Glutamatergic neuron (in vitro differentiated cells): ENCODE results near the gene RPS27A. TPM values are rescaled to one million over a fixed set of nuclear protein-coding genes. Genes with fewer than 3 reads are reported as not detected.
A peak's percentile ranks its signal among the peaks of the same experiment; 100 is the strongest.
"Not testable (repeated sequence)": the region's sequence is repeated elsewhere in the genome, so short reads cannot be mapped to it uniquely, and the experiment has no call there.

Experiments used
- DNase-seq: peaks from one replicate; pipeline ENCODE4 v3.0.0; 2022
- H3K27ac Mint-ChIP-seq: one replicate; pipeline ENCODE4 v1.8.0; 2020; ENCODE audit warnings: mild to moderate bottlenecking, mixed read lengths, inconsistent platforms; ENCODE audit not compliant: unreplicated experiment
- H3K27me3 Mint-ChIP-seq: one replicate; pipeline ENCODE4 v1.8.0; 2020; ENCODE audit warnings: mild to moderate bottlenecking, moderate library complexity, mixed read lengths, inconsistent platforms; ENCODE audit not compliant: unreplicated experiment
- H3K36me3 Mint-ChIP-seq: one replicate; pipeline ENCODE4 v1.8.0; 2020; ENCODE audit warnings: mild to moderate bottlenecking, mixed read lengths, inconsistent platforms; ENCODE audit not compliant: unreplicated experiment
- H3K4me1 Mint-ChIP-seq: one replicate; pipeline ENCODE4 v1.8.0; 2020; ENCODE audit warnings: mild to moderate bottlenecking, low read depth, mixed read lengths, inconsistent platforms; ENCODE audit not compliant: unreplicated experiment
- H3K4me3 Mint-ChIP-seq: one replicate; pipeline ENCODE4 v1.8.0; 2020; ENCODE audit warnings: mild to moderate bottlenecking, mixed read lengths, inconsistent platforms; ENCODE audit not compliant: unreplicated experiment
- H3K9me3 Mint-ChIP-seq: one replicate; pipeline ENCODE4 v1.8.0; 2020; ENCODE audit warnings: mild to moderate bottlenecking, moderate library complexity, mixed read lengths, inconsistent platforms; ENCODE audit not compliant: unreplicated experiment
- total RNA-seq: library from RNA; stranded (reverse); fragmentation: NEBNext Ultra II Directional; extraction: Animal tissue kit (Norgen Biotek cat#: 25700); gene quantifications from one replicate; pipeline ENCODE4 v1.2.1, GENCODE V29; 2021; ENCODE audit not compliant: unreplicated experiment
- TF ChIP-seq, protein P1 (sequence below): fragments of 200-600 bp; sonication (generic); IDR thresholded peaks from one replicate; pipeline ENCODE4 v1.5.0; 2021; ENCODE audit not compliant: partially characterized antibody, unreplicated experiment

RPS27A gene
- total RNA-seq, 1 donor from 2014 or later, result 437 TPM

DNA sequence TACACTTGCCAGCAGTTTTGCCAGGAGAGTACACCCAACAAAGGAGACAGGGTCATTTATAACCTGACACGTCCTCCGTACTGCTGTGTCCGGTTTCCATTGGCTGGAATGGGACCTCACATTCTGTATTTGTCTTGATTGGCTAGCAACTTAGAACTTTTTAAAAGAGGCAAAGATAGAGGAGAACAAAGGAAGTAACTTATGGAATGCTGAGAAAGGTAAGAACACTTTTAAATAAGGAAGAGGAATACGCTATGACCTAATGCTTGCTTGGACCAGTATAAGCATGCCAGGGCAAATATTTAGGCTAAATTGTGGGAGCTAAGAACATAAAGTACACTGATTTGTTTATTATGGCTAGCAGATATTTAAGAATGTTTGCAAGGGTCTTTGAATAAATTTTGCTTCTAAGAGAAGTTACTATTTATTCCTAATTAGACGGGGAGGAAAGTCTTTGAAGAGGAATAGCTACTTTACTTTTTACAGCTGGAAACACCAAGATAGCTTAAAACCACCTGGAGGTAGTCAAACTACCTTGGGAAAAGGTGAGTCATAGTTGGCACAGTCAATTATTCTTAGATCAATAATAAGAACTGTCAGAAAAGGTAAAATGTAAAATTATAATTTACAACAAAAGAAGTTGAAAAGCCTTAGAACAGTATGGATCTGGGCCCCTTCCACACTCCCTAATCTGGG, 48.5 kb downstream of the RPS27A start:
- not testable (repeated sequence) for H3K27me3 Mint-ChIP-seq, DNase-seq, H3K36me3 Mint-ChIP-seq
- H3K4me3 Mint-ChIP-seq, result peak overlapping the region; percentile 68
- peak overlapping the region; percentile 3 for H3K27ac Mint-ChIP-seq
- peaks cover 12% of the 10 kb centered on the region for H3K4me1 Mint-ChIP-seq
- H3K9me3 Mint-ChIP-seq, result peaks cover 13% of the 10 kb centered on the region

DNA sequence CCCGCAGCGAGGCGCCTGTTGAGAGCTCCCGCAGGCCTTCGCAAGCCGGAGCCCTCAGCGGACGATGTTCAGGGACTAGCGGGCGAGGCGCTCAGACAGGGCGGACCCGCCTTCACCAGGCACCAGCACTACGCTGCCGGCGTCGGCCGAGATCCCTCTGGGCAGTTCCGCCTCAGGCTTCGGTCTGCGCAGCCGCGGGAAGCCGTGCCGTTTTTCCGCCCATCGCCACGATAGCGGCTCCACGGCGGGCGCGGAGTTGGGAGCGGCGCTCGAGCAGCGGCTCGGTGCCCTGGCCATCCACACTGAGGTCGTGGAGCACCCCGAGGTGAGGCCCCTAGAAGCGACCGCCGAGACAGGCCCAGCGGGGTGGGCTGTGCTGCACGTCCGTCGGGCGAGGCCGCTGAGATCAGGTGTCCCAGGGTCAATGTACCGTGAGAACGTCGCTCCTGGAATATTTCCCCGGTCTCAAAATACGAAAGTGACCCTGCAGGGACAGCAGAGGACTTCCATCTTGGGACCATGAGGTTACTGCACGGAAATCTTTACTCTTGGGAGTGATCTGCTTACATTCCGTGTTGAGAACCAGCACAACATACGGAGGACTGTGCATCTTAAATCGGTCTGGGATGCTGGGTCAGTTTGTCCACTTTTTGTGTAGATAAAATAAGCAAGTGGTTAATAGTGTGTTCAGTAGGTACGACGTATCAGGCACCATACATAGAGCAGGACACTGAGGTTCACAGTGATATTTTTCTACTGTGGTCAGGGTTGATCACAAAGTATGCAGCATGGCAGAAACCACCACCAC, 49.8 kb downstream of the RPS27A start:
- Mint-ChIP-seq H3K9me3 (peaks cover 13% of the 10 kb centered on the region), H3K27me3 (peaks cover 8% of the 10 kb centered on the region), H3K4me1 (peaks cover 12% of the 10 kb centered on the region), H3K27ac (peak overlapping the region; percentile 94), H3K36me3 (no peaks in the 10 kb centered on the region), H3K4me3 (peak overlapping the region; percentile 88)
- TF ChIP-seq, protein P1, sequence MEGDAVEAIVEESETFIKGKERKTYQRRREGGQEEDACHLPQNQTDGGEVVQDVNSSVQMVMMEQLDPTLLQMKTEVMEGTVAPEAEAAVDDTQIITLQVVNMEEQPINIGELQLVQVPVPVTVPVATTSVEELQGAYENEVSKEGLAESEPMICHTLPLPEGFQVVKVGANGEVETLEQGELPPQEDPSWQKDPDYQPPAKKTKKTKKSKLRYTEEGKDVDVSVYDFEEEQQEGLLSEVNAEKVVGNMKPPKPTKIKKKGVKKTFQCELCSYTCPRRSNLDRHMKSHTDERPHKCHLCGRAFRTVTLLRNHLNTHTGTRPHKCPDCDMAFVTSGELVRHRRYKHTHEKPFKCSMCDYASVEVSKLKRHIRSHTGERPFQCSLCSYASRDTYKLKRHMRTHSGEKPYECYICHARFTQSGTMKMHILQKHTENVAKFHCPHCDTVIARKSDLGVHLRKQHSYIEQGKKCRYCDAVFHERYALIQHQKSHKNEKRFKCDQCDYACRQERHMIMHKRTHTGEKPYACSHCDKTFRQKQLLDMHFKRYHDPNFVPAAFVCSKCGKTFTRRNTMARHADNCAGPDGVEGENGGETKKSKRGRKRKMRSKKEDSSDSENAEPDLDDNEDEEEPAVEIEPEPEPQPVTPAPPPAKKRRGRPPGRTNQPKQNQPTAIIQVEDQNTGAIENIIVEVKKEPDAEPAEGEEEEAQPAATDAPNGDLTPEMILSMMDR, result no peak
- peak; percentile 91 for DNase-seq

DNA sequence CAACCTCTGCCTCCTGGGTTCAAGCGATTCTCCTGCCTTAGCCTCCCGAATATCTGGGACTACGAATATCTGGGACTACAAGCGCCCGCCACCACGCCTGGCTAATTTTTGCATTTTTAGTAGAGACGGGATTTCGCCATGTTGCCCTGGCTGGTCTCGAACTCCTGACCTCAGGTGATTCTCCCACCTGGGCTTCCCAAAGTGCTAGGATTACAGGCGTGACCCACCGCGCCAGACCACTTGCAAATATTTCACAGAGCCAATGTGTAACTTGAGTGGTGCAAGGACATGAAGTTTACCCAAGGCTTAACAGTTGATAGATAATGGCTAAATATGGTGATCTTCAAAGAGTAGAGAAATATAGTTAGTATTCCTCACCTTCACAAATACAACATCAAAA, 50.6 kb downstream of the RPS27A start:
- peaks cover 12% of the 10 kb centered on the region for H3K4me1 Mint-ChIP-seq

More for the DNA sequence above, 50.6 kb downstream of the RPS27A start:
- Mint-ChIP-seq H3K36me3 (no peaks in the 10 kb centered on the region), H3K4me3 (peak overlapping the region; percentile 88), H3K9me3 (peaks cover 13% of the 10 kb centered on the region), H3K27me3 (peaks cover 8% of the 10 kb centered on the region), H3K27ac (no peak overlapping the region)
- DNase-seq, result no peak
- TF ChIP-seq, protein P1, result no peak

Other genes with a start within 250 kb of the RPS27A start
- gene RTN4, start 182.2 kb upstream of the RPS27A start, total RNA-seq, result 772 TPM
- gene CLHC1, start 395 bp upstream of the RPS27A start, total RNA-seq, result 19.8 TPM
- 25.2 TPM for gene MTIF2, start 36.5 kb downstream of the RPS27A start, total RNA-seq
- gene CCDC88A, start 187.2 kb downstream of the RPS27A start, total RNA-seq, result 400 TPM